SK-N-MC (cell line): ENCODE results near the gene C19orf38.

ENCODE experiments used
- EZH2 ChIP-seq: fragments of 200-600 bp; sonication (generic); IDR thresholded peaks from one replicate; pipeline ENCODE4 v1.6.1; 2017; ENCODE audit warnings: antibody characterized with exemption
- FOXP2 ChIP-seq: optimal IDR thresholded peaks from 2 replicates; pipeline ENCODE3; 2011; ENCODE audit warnings: mild to moderate bottlenecking, moderate library complexity; ENCODE audit not compliant: insufficient read depth; ENCODE audit errors: extremely low read length, control extremely low read depth
- POLR2AphosphoS5 ChIP-seq: IDR thresholded peaks from 2 replicates; pipeline ENCODE4 v1.6.1; 2012; ENCODE audit warnings: mild to moderate bottlenecking, low read depth, low read length, borderline replicate concordance

GRCh38 chr19:10876459-10877240 is 28.4 kb downstream of the C19orf38 start:
- TF ChIP-seq EZH2 (no peak), POLR2AphosphoS5 (no peak), FOXP2 (no peak)
